Measurements from ENCODE around the gene TRPM5.
A peak's percentile ranks its signal among the peaks of the same experiment; 100 is the strongest.
"Not testable (repeated sequence)": the region's sequence is repeated elsewhere in the genome, so short reads cannot be mapped to it uniquely, and the experiment has no call there.

Gene TRPM5

GRCh38 chr11:2443881-2444820 is at the start of gene TRPM5:
Gene TRPM5 (minus strand): TSS chr11:2444514. CDS start chr11:2423036, 21,478 bp downstream.
- DNase-seq: no peak

GRCh38 chr11:2489083-2489482 is 44.8 kb upstream of the TRPM5 start:
- no peak for DNase-seq

- DNase-seq: peak; percentile 1
These were observed 43.7 kb upstream of the TRPM5 start for GRCh38 chr11:2488004-2488403.

GRCh38 chr11:2484576-2485125 is 40.3 kb upstream of the TRPM5 start:
- DNase-seq: no peak

- DNase-seq: no peak
These were observed 39.1 kb upstream of the TRPM5 start for GRCh38 chr11:2483426-2483825.

GRCh38 chr11:2482745-2483144 is 38.4 kb upstream of the TRPM5 start:
- DNase-seq: no peak

GRCh38 chr11:2482204-2482603 is 37.9 kb upstream of the TRPM5 start:
- no peak for DNase-seq

- DNase-seq: no peak
These were observed 36.9 kb upstream of the TRPM5 start for GRCh38 chr11:2481253-2481652.

GRCh38 chr11:2480874-2481220 is 36.5 kb upstream of the TRPM5 start:
- DNase-seq: no peak

- not testable (repeated sequence) for DNase-seq
These were observed 36.0 kb upstream of the TRPM5 start for GRCh38 chr11:2480067-2480873.

GRCh38 chr11:2477936-2478335 is 33.6 kb upstream of the TRPM5 start:
- no peak for DNase-seq

GRCh38 chr11:2477254-2477653 is 32.9 kb upstream of the TRPM5 start:
- no peak for DNase-seq

- no peak for DNase-seq
These were observed 31.0 kb upstream of the TRPM5 start for GRCh38 chr11:2475136-2475918.

- DNase-seq: no peak
These were observed 30.0 kb upstream of the TRPM5 start for GRCh38 chr11:2474059-2474901.

- DNase-seq: no peak
These were observed 29.2 kb upstream of the TRPM5 start for GRCh38 chr11:2473361-2474058.

- DNase-seq: no peak
These were observed 28.3 kb upstream of the TRPM5 start for GRCh38 chr11:2472428-2473186.

- DNase-seq: no peak
These were observed 27.4 kb upstream of the TRPM5 start for GRCh38 chr11:2471804-2472096.

GRCh38 chr11:2471048-2471803 is 26.9 kb upstream of the TRPM5 start:
- no peak for DNase-seq

- DNase-seq: no peak
These were observed 26.2 kb upstream of the TRPM5 start for GRCh38 chr11:2470495-2470894.
